BJ (cell line): Measurements from ENCODE around the gene TMEM238. TPM values are rescaled to one million over a fixed set of nuclear protein-coding genes. Genes with fewer than 3 reads are reported as not detected.

Source experiments
- CTCF ChIA-PET: fragments of 350-600 bp; formaldehyde crosslinking; extraction: SDS; loops from one replicate; lab custom pipeline; 2021; ENCODE audit warnings: antibody characterized with exemption, inconsistent platforms; lab: Yijun Ruan, JAX
- POLR2A ChIA-PET: fragments of 300-600 bp; sonication (Branson Sonifier 250); formaldehyde crosslinking; extraction: SDS; loops from one replicate; lab custom pipeline; 2021; ENCODE audit warnings: antibody characterized with exemption; lab: Charles Lee
- DNase-seq: peaks from one replicate; pipeline ENCODE4 v3.0.0-alpha.2; 2011; ENCODE audit warnings: low read depth
- H3K27me3 ChIP-seq: 2 replicates; pipeline ENCODE4 v1.6.0; 2011; ENCODE audit warnings: low read length; ENCODE audit not compliant: control insufficient read depth, insufficient read depth
- H3K36me3 ChIP-seq: 2 replicates; pipeline ENCODE4 v1.5.1; 2011; ENCODE audit warnings: low read length; ENCODE audit not compliant: control insufficient read depth, insufficient read depth
- H3K4me3 ChIP-seq: 2 replicates; pipeline ENCODE4 v1.5.1; 2011; ENCODE audit warnings: low read depth, mild to moderate bottlenecking, control low read depth, low read length
- polyA plus RNA-seq: library from polyadenylated mRNA; depleted of rRNA; stranded (reverse); fragments of >200 nt; gene quantifications from 2 replicates; pipeline ENCODE4 v1.2.3, GENCODE V29; 2011
- TF ChIP-seq, protein P1 (sequence below): IDR thresholded peaks from 2 replicates; pipeline ENCODE4 v1.5.1; 2011; ENCODE audit warnings: low read depth, mild to moderate bottlenecking, control low read depth, inconsistent platforms, low read length, moderate library complexity; ENCODE audit not compliant: insufficient read depth

Gene TMEM238
- polyA plus RNA-seq, 1 experiment, result 0.10 TPM

DNA sequence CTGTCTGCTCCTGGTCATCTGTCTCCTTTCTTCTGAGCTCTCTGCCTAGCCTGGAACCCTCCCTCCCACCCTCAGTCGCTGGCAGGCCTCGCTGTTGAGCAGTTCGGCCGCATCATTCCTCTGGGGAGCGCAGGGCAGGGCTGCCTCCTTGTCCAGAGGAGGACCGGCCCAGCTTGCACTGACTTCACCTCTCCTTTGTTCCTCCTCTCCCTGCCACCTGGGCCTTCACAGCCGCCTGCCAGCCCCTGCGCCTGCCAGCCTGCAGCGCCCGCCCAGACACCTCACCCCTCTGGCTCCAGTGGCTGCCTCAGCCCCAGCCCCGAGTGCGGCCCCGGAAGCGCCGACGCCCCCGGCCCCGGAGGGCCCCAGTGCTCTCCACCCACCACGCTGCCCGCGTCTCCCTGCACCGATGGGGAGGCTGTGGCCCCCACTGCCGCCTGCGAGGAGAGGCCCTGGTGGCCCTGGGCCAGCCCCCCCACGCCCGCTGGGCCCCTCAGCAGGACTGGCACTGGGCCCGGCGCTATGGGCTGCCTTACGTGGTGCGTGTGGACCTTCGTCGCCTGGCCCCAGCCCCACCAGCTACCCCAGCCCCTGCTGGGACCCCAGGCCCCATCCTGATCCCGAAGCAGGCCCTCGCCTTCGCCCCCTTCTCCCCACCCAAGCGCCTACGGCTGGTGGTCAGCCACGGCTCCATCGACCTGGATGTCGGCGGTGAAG lies 37.2 kb downstream of the TMEM238 start:
- DNase-seq, result no peak
- Histone ChIP-seq H3K4me3 (no peak overlapping the region), H3K27me3 (0 out of 2 replicates have a peak, but pooled peaks cover 1% of the 10 kb centered on the region), H3K36me3 (peaks cover 16% of the 10 kb centered on the region)
- ChIA-PET CTCF (no interaction called here), POLR2A (no interaction called here)
- TF ChIP-seq, protein P1, sequence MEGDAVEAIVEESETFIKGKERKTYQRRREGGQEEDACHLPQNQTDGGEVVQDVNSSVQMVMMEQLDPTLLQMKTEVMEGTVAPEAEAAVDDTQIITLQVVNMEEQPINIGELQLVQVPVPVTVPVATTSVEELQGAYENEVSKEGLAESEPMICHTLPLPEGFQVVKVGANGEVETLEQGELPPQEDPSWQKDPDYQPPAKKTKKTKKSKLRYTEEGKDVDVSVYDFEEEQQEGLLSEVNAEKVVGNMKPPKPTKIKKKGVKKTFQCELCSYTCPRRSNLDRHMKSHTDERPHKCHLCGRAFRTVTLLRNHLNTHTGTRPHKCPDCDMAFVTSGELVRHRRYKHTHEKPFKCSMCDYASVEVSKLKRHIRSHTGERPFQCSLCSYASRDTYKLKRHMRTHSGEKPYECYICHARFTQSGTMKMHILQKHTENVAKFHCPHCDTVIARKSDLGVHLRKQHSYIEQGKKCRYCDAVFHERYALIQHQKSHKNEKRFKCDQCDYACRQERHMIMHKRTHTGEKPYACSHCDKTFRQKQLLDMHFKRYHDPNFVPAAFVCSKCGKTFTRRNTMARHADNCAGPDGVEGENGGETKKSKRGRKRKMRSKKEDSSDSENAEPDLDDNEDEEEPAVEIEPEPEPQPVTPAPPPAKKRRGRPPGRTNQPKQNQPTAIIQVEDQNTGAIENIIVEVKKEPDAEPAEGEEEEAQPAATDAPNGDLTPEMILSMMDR, result no peak

DNA sequence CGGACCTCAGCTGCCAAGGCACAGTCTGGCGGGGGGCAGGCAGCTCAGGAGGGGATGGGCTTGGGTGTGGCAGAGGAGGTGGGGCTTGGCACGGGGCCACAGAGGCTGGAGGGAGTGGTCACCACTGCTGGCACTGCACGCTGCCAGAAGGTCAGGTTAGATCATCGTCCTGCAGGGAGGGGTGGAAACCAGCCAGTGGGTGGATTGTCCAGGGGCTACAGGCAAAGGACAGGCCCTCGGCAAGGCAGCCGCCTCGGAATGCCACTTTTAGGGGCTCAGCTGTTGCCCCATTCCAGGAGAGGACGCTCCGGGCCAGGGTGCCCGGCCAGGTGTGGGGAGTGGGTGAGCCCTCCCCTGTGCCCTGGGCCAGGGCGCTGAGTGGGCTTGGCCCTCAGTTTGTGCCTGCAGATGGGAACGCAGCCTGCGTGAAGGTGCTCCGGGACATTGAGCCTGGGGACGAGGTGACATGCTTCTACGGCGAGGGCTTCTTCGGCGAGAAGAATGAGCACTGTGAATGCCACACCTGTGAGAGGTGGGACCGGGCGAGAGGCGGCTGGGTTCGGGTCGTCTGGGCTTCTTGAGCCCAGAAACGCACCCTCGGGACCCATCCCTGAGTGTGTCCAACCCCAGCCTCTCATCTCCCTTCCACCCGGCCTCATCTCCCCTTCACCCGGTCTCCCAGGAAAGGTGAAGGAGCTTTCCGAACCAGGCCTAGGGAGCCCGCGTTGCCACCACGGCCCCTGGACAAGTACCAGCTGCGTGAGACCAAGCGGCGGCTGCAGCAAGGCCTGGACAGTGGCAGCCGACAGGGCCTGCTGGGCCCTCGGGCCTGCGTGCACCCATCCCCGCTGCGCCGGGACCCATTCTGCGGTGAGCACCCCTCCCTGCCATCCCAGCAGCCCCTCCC lies 38.0 kb downstream of the TMEM238 start:
- POLR2A ChIA-PET, result no interaction called here
- TF ChIP-seq, protein P1, result no peak
- no peak for DNase-seq
- no peak overlapping the region for H3K4me3 ChIP-seq
- CTCF ChIA-PET, result no interaction called here
- H3K27me3 ChIP-seq, result no peaks in the 10 kb centered on the region
- peaks cover 18% of the 10 kb centered on the region for H3K36me3 ChIP-seq

DNA sequence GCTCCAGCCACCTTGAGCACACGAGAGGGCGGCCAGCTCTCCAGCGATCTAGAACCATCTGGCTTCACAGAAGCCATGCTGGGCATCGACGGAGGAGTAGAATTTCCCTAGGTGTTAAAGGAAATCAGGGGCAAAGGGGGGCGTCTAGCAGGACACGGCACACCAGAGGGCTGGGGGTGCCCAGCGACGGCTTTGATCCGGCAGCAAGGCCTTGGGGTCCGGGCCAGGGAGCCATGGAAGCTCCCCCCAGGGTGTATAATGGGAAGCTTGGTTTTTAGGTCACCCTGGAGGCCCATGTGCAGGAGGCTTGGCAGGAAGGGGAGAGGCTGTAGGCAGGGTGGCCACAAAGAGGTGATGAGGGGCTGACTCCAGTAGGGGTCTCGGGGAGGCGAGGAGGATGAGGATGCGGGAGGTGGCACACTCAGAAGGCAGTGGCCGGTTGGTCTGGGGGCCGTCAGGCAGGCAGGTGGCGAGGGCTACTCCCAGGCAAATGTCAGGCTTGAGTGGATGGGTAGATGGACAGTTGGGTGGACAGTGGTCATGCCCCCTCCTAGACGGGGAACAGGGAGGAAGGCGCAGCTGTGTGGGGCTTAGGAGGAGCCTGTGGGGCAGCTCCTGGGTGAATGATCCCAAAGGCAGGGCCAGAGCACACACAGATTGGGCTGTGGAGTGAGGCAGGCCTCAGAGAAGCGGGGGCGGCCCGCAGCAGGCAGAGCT lies 38.8 kb downstream of the TMEM238 start:
- no peaks in the 10 kb centered on the region for H3K27me3 ChIP-seq
- ChIA-PET CTCF (interaction anchor here (1.3 kb wide), 1 partner anchor 13 kb away, joined by 3 read pairs; no protein-coding TSS in a partner anchor), POLR2A (interaction anchor here (0.6 kb wide), 1 partner anchor 22 kb away, joined by 9 read pairs; no protein-coding TSS in a partner anchor)
- DNase-seq, result no peak
- H3K36me3 ChIP-seq, result peaks cover 18% of the 10 kb centered on the region
- H3K4me3 ChIP-seq, result no peak overlapping the region
- TF ChIP-seq, protein P1, result no peak

DNA sequence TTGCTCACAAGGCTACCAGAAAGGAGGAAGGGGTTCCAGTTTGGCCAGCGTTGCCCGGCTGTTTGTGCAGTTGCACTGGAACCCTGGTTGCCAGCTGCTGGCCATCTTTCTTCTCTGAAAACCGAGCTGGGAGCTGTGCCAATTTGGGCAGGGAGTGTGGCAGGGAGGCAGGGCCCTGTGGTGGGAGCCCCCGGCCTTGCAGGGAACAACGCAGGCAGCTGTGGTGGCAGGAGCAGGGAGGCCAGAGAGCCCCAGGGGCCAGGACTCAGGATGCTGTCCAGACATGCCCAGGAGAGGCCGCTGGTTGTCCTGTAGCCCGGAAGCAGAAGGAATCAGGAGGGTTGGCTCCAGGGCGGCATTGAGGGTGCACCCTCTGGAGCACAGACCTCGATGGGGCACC lies 39.6 kb downstream of the TMEM238 start:
- no peak for DNase-seq
- TF ChIP-seq, protein P1, result 0 out of 2 replicates have a peak, but pooled peaks have one; percentile 4
- ChIA-PET POLR2A (interaction anchor here (0.6 kb wide), 1 partner anchor 21 kb away, joined by 9 read pairs; no protein-coding TSS in a partner anchor), CTCF (interaction anchor here (1.0 to 1.3 kb wide), 2 partner anchors 12 to 20 kb away, joined by 3 read pairs; no protein-coding TSS in a partner anchor)
- Histone ChIP-seq H3K27me3 (no peaks in the 10 kb centered on the region), H3K36me3 (peaks cover 18% of the 10 kb centered on the region), H3K4me3 (no peak overlapping the region)
